Ectodermal cell (in vitro differentiated cells): ENCODE data around the gene CRACR2A.

Experiments used
- H3K27ac ChIP-seq: 2 replicates; pipeline ENCODE4 v1.7.0; 2013; ENCODE audit warnings: mild to moderate bottlenecking, low read depth, low read length; ENCODE audit not compliant: insufficient read depth, poor library complexity, severe bottlenecking
- H3K27me3 ChIP-seq: 2 replicates; pipeline ENCODE4 v1.7.0; 2013; ENCODE audit warnings: mild to moderate bottlenecking, low read length; ENCODE audit not compliant: insufficient read depth, control insufficient read depth, poor library complexity, severe bottlenecking
- H3K36me3 ChIP-seq: one replicate; pipeline ENCODE4 v1.7.0; 2013; ENCODE audit warnings: low read length; ENCODE audit not compliant: control insufficient read depth, insufficient read depth
- H3K4me1 ChIP-seq: one replicate; pipeline ENCODE4 v1.7.0; 2013; ENCODE audit warnings: low read length; ENCODE audit not compliant: control insufficient read depth, insufficient read depth
- H3K4me3 ChIP-seq: 2 replicates; pipeline ENCODE4 v1.7.0; 2013; ENCODE audit warnings: low read depth, low read length, control low read depth; ENCODE audit not compliant: insufficient read depth
- H3K9me3 ChIP-seq: 2 replicates; pipeline ENCODE4 v1.7.0; 2013; ENCODE audit warnings: mild to moderate bottlenecking, low read length, moderate library complexity; ENCODE audit not compliant: control insufficient read depth
- WGBS, 2 experiments: methylation state at CpG; one replicate each; pipeline ENCODE4 v1.1.7; 2013; ENCODE audit warnings: missing lambda C conversion rate in 2 of 2; 5-methylcytosine and 5-hydroxymethylcytosine counted together

CRACR2A gene

DNA sequence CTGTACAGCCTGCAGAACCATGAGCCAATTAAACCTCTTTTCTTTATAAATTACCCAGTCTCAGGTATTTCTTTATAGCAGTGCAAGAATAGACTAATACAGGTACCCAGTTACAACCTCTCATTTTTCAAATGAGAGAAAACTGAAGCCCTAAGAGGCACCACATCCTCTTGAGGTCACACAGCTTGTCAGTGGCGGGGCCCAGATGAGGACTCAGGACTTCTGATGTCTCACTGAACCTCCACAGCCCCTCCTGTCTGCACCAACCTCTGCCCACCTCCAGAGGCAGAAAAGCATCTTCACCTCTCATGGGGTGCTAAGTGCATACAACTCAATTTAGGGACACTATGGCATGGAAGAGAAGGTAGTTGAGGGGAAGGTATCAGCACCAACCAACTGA is 120.7 kb downstream of the CRACR2A start:
- Histone ChIP-seq H3K36me3 (no peaks in the 10 kb centered on the region), H3K27ac (no peak overlapping the region), H3K4me3 (no peak overlapping the region), H3K4me1 (no peaks in the 10 kb centered on the region), H3K9me3 (no peaks in the 10 kb centered on the region), H3K27me3 (no peaks in the 10 kb centered on the region)
- WGBS, 2 experiments = 94 to 97% methylated on average over 1 of the region's 1 CpG

- Histone ChIP-seq H3K9me3 (no peaks in the 10 kb centered on the region), H3K27me3 (no peaks in the 10 kb centered on the region), H3K36me3 (no peaks in the 10 kb centered on the region), H3K4me1 (no peaks in the 10 kb centered on the region), H3K4me3 (no peak overlapping the region), H3K27ac (no peak overlapping the region)
- WGBS, 2 experiments = 82 to 92% methylated on average over 1 to 2 of the region's 2 CpGs
These were observed 121.2 kb downstream of the CRACR2A start for GRCh38 chr12:3631759-3632158.

GRCh38 chr12:3631272-3631637 is 121.7 kb downstream of the CRACR2A start:
- no peak overlapping the region for H3K27ac ChIP-seq
- no peak overlapping the region for H3K4me3 ChIP-seq
- no peaks in the 10 kb centered on the region for H3K4me1 ChIP-seq
- no peaks in the 10 kb centered on the region for H3K9me3 ChIP-seq
- no peaks in the 10 kb centered on the region for H3K27me3 ChIP-seq
- no peaks in the 10 kb centered on the region for H3K36me3 ChIP-seq
- WGBS, 2 experiments = 86 to 89% methylated on average over 7 of the region's 7 CpGs

DNA sequence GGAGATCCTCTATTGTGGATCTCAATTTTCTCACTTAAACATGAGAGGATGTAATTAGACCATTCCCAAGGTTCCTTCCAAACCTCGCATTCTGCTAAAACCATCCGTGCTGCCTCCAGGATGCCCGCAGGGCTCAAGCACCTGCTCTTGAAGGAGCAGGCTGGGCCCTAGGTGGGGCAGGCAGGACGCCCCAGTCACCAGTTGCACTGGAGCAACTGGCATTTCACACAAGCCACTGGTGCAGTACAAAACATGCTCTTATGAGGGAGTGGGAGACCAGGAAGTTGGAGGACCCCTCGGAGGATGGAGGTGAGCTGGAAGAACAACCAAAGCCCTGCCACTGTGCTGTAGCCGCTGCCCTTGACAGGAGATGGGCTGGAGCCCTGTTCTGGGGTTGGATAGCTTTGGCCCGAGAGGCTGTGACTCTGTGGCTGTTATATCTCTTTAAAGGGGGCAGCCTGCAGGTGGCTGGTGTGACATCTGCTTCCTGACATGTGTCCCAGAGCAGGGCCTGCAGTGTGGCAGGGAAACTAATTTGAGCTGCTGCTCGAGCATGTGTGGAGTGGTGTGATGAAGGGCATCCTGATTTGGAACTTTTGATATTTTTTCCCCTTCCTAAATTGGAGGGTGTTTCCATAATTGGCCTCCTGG is 122.2 kb downstream of the CRACR2A start:
- no peak overlapping the region for H3K27ac ChIP-seq
- H3K4me1 ChIP-seq = no peaks in the 10 kb centered on the region
- no peaks in the 10 kb centered on the region for H3K27me3 ChIP-seq
- no peak overlapping the region for H3K4me3 ChIP-seq
- H3K9me3 ChIP-seq = no peaks in the 10 kb centered on the region
- H3K36me3 ChIP-seq = no peaks in the 10 kb centered on the region
- 91 to 94% methylated on average over 8 of the region's 8 CpGs for WGBS, 2 experiments

DNA sequence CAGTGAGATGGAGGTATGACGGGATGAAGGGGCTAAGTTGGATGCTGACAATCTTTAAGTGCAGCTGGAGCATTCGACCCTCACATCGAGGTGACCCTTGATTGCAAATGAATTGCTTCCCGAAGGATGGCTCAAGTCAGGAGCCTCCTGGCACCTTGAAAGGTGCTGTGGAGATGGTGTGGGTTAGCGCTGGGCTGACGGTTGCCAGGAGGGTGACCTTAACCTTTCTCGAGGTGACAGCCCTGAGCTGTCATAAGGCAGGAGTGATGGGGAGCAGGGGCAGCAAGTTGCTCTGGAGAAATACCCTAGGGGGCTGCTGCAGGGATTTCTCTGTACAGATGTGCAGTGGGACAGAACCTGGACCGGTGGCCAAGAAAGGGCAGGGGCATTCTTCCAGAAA is 122.8 kb downstream of the CRACR2A start:
- WGBS, 2 experiments = 95 to 96% methylated on average over 8 of the region's 8 CpGs
- no peak overlapping the region for H3K27ac ChIP-seq
- no peaks in the 10 kb centered on the region for H3K4me1 ChIP-seq
- no peaks in the 10 kb centered on the region for H3K27me3 ChIP-seq
- H3K36me3 ChIP-seq = no peaks in the 10 kb centered on the region
- no peaks in the 10 kb centered on the region for H3K9me3 ChIP-seq
- H3K4me3 ChIP-seq = no peak overlapping the region

- Histone ChIP-seq H3K27me3 (no peaks in the 10 kb centered on the region), H3K9me3 (no peaks in the 10 kb centered on the region), H3K36me3 (no peaks in the 10 kb centered on the region), H3K4me1 (no peaks in the 10 kb centered on the region), H3K4me3 (no peak overlapping the region), H3K27ac (no peak overlapping the region)
- WGBS, 2 experiments = 88 to 89% methylated on average over 14 of the region's 14 CpGs
These were observed 123.7 kb downstream of the CRACR2A start for GRCh38 chr12:3629057-3629830.

DNA sequence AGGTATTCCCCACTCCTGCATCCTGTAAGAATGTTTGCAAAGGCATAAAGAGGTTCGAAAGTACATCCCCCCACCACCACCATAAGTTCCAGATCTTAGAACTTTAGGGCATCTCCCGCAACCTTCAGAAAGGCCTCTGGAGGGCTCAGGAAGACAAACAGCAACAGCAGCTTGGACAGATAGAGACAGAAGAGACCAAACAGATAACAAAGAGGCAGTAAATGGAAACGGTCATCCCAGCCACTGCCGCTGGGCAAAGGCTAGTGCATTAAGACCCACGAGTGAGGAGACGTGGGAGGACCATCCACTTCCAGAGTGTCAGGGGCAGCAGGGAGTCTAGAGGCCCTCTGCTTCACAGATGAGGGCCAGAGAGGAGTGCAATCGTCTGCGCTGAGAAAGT is 124.3 kb downstream of the CRACR2A start:
- no peaks in the 10 kb centered on the region for H3K4me1 ChIP-seq
- no peaks in the 10 kb centered on the region for H3K27me3 ChIP-seq
- H3K36me3 ChIP-seq = no peaks in the 10 kb centered on the region
- 92% methylated on average over 8 of the region's 8 CpGs for WGBS, 2 experiments
- H3K9me3 ChIP-seq = no peaks in the 10 kb centered on the region
- H3K4me3 ChIP-seq = no peak overlapping the region
- no peak overlapping the region for H3K27ac ChIP-seq

DNA sequence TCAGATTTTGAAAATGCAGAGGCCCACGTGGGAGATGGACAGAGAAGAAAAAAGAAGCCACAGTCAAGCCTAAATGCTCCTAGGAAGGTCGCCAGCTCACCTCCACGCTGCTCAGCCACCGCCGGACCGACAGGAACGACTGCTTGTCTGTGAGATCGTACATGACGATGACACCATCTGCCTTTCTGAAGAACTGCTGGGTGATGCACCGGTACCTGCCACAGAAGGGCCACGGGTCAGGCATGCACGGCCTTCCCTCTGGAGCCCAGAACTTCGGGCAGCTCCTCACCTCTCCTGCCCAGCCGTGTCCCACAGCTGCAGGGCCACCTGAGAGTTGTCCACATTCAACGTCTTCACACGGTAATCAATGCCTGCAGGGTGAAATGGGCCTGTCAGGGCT is 125.6 kb downstream of the CRACR2A start:
- H3K27me3 ChIP-seq = no peaks in the 10 kb centered on the region
- no peaks in the 10 kb centered on the region for H3K9me3 ChIP-seq
- no peaks in the 10 kb centered on the region for H3K36me3 ChIP-seq
- WGBS, 2 experiments = 92% methylated on average over 16 of the region's 16 CpGs
- no peaks in the 10 kb centered on the region for H3K4me1 ChIP-seq
- no peak overlapping the region for H3K4me3 ChIP-seq
- no peak overlapping the region for H3K27ac ChIP-seq

GRCh38 chr12:3624273-3624672 is 128.6 kb downstream of the CRACR2A start:
- H3K4me3 ChIP-seq = no peak overlapping the region
- H3K4me1 ChIP-seq = no peaks in the 10 kb centered on the region
- H3K27ac ChIP-seq = no peak overlapping the region
- 87 to 94% methylated on average over 3 to 4 of the region's 4 CpGs for WGBS, 2 experiments
- H3K9me3 ChIP-seq = no peaks in the 10 kb centered on the region
- H3K36me3 ChIP-seq = no peaks in the 10 kb centered on the region
- no peaks in the 10 kb centered on the region for H3K27me3 ChIP-seq

DNA sequence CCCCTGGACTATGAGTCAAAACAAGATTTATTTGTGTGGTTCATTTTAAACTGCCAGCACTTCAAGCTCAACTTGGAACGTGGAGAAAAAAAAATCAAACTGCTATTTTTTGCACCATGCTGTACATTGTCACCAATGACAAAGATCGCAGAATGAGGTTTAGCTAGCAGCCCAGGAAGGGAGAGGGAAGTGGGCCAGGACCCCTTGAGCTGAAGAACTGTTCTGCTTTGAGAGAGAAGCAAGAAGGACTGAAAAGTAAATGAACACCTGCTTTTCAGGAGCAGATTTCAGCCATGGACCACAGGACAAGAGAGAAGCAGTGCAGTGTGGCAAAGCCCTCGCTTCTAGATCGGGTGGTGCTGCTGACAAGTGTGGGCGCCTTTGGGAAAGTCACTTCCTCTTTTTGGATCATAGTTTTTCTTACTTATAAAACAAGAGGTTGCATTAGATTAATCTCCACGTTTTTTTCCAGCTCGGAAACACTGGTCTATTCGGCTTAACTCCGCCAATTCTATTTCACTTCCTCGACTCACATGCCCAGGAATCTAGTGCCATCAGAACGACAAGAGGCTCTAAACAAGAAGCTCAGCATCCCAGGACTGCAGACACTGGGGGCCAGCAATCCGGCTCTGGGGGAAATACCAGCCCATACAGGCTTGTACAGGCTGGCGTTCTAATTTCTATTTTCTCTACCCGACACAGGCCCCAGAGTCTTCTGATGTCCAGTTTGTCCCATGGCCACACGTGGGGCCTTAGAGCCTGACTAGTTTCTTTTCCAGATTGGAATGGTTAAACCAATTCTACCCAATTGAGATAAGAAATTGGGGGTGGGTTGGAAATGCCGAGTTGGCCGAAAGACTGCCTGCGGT is 129.9 kb downstream of the CRACR2A start:
- Histone ChIP-seq H3K27me3 (no peaks in the 10 kb centered on the region), H3K4me3 (no peak overlapping the region), H3K27ac (no peak overlapping the region), H3K9me3 (no peaks in the 10 kb centered on the region), H3K36me3 (no peaks in the 10 kb centered on the region), H3K4me1 (no peaks in the 10 kb centered on the region)
- WGBS, 2 experiments = 92 to 93% methylated on average over 18 of the region's 18 CpGs
